MM.1S (cell line): Measurements from ENCODE around the gene KIR2DL3.
"Not testable (repeated sequence)": the region's sequence is repeated elsewhere in the genome, so short reads cannot be mapped to it uniquely, and the experiment has no call there.

Source experiments
- DNase-seq: peaks from one replicate; pipeline ENCODE4 v3.0.0-alpha.2; 2015
- H2AFZ ChIP-seq: fragments of 300-600 bp; sonication (generic); 2 replicates; pipeline ENCODE4 v1.6.0; 2016; ENCODE audit warnings: antibody characterized with exemption, low read length
- H3F3A ChIP-seq: fragments of 300-600 bp; sonication (generic); 2 replicates; pipeline ENCODE4 v1.6.1; 2016; ENCODE audit warnings: mild to moderate bottlenecking, antibody characterized with exemption, low read length, moderate library complexity, mixed read lengths; ENCODE audit not compliant: insufficient read depth
- H3K27ac ChIP-seq: fragments of 300-600 bp; sonication (generic); 2 replicates; pipeline ENCODE4 v1.5.1; 2016; ENCODE audit warnings: mild to moderate bottlenecking, low read length
- H3K27me3 ChIP-seq: fragments of 300-600 bp; sonication (generic); replicated peaks from 2 replicates; pipeline ENCODE4 v1.6.0; 2016; ENCODE audit warnings: low read length; ENCODE audit not compliant: insufficient read depth
- H3K36me3 ChIP-seq: fragments of 300-600 bp; sonication (generic); replicated peaks from 2 replicates; pipeline ENCODE4 v1.6.1; 2016; ENCODE audit warnings: mild to moderate bottlenecking, low read length, mixed read lengths; ENCODE audit not compliant: insufficient read depth
- H3K4me1 ChIP-seq: fragments of 300-600 bp; sonication (generic); 2 replicates; pipeline ENCODE4 v1.6.1; 2016; ENCODE audit warnings: low read length, mixed read lengths
- H3K4me2 ChIP-seq: fragments of 300-600 bp; sonication (generic); 2 replicates; pipeline ENCODE4 v1.6.0; 2016; ENCODE audit warnings: low read depth, low read length
- H3K4me3 ChIP-seq: fragments of 300-600 bp; sonication (generic); 2 replicates; pipeline ENCODE4 v1.5.1; 2016; ENCODE audit warnings: low read length, mixed read lengths
- H3K79me2 ChIP-seq: fragments of 300-600 bp; sonication (generic); 2 replicates; pipeline ENCODE4 v1.6.1; 2016; ENCODE audit warnings: mixed run types, low read length, mixed read lengths
- H3K9ac ChIP-seq: fragments of 300-600 bp; sonication (generic); 2 replicates; pipeline ENCODE4 v1.6.1; 2016; ENCODE audit warnings: low read length, mixed read lengths
- H3K9me2 ChIP-seq: fragments of 300-600 bp; sonication (generic); replicated peaks from 2 replicates; pipeline ENCODE4 v1.6.1; 2016; ENCODE audit warnings: mild to moderate bottlenecking, low read length, mixed read lengths; ENCODE audit not compliant: insufficient read depth
- H3K9me3 ChIP-seq: fragments of 300-600 bp; sonication (generic); replicated peaks from 2 replicates; pipeline ENCODE4 v1.6.1; 2016; ENCODE audit warnings: mild to moderate bottlenecking, low read length, mixed read lengths; ENCODE audit not compliant: insufficient read depth
- H4K20me1 ChIP-seq: fragments of 300-600 bp; sonication (generic); 2 replicates; pipeline ENCODE4 v1.6.1; 2016; ENCODE audit warnings: mild to moderate bottlenecking, low read length, moderate library complexity, mixed read lengths; ENCODE audit not compliant: insufficient read depth
- EZH2 ChIP-seq: fragments of 300-600 bp; sonication (generic); optimal IDR thresholded peaks from 2 replicates; pipeline ENCODE3; 2017; ENCODE audit warnings: low read depth, mild to moderate bottlenecking, antibody characterized with exemption, low read length, mixed read lengths
- EZH2phosphoT487 ChIP-seq: fragments of 300-600 bp; sonication (generic); IDR thresholded peaks from 2 replicates; pipeline ENCODE4 v1.6.1; 2018; ENCODE audit warnings: antibody characterized with exemption, low read length
- TF ChIP-seq, protein P1 (sequence below): fragments of 300-600 bp; sonication (generic); IDR thresholded peaks from 2 replicates; pipeline ENCODE4 v1.5.1; 2016; ENCODE audit warnings: antibody characterized with exemption, low read length, mixed read lengths

Gene KIR2DL3

GRCh38 chr19:54696117-54696548, 42.2 kb upstream of the KIR2DL3 start:
- no peaks in the 10 kb centered on the region for H3K9me3 ChIP-seq
- TF ChIP-seq, protein P1, sequence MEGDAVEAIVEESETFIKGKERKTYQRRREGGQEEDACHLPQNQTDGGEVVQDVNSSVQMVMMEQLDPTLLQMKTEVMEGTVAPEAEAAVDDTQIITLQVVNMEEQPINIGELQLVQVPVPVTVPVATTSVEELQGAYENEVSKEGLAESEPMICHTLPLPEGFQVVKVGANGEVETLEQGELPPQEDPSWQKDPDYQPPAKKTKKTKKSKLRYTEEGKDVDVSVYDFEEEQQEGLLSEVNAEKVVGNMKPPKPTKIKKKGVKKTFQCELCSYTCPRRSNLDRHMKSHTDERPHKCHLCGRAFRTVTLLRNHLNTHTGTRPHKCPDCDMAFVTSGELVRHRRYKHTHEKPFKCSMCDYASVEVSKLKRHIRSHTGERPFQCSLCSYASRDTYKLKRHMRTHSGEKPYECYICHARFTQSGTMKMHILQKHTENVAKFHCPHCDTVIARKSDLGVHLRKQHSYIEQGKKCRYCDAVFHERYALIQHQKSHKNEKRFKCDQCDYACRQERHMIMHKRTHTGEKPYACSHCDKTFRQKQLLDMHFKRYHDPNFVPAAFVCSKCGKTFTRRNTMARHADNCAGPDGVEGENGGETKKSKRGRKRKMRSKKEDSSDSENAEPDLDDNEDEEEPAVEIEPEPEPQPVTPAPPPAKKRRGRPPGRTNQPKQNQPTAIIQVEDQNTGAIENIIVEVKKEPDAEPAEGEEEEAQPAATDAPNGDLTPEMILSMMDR = no peak

DNA sequence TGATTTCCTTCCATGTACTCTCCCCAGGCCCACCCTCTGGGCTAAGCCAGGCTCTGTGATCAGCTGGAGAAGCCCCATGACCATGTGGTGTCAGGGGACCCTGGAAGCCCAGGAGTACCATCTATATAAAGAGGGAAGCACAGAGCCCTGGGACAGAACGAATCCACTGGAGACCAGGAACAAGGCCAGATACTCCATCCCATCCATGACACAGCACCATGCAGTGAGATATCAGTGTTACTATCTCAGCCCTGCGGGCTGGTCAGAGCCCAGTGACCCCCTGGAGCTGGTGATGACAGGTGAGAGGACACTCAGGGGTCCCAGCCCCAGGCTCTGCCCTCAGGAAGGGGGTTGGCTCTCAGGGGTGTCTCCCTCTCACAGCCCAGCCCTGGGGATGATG, 41.5 kb upstream of the KIR2DL3 start:
- Histone ChIP-seq H3K9ac (no peak overlapping the region), H3K4me3 (no peak overlapping the region), H3K27me3 (peaks cover 66% of the 10 kb centered on the region), H3K9me2 (no peaks in the 10 kb centered on the region), H2AFZ (no peak overlapping the region), H3F3A (no peaks in the 10 kb centered on the region), H3K27ac (no peak overlapping the region), H3K36me3 (no peaks in the 10 kb centered on the region), H3K4me1 (peaks cover 5% of the 10 kb centered on the region; the same call in 1 of the 2 replicates), H3K9me3 (no peaks in the 10 kb centered on the region), H3K4me2 (no peak overlapping the region), H4K20me1 (no peaks in the 10 kb centered on the region), H3K79me2 (no peaks in the 10 kb centered on the region)
- DNase-seq = no peak
- TF ChIP-seq, protein P1 = no peak
- TF ChIP-seq EZH2phosphoT487 = no peak
- no peak for TF ChIP-seq EZH2

More at GRCh38 chr19:54696117-54696548, 42.2 kb upstream of the KIR2DL3 start:
- H3K4me1 ChIP-seq = peaks cover 5% of the 10 kb centered on the region; the same call in 1 of the 2 replicates
- no peaks in the 10 kb centered on the region for H3K9me2 ChIP-seq
- no peaks in the 10 kb centered on the region for H3F3A ChIP-seq
- H3K4me2 ChIP-seq = no peak overlapping the region
- H3K36me3 ChIP-seq = no peaks in the 10 kb centered on the region
- H3K27ac ChIP-seq = no peak overlapping the region
- DNase-seq = no peak
- H3K9ac ChIP-seq = no peak overlapping the region
- H2AFZ ChIP-seq = no peak overlapping the region
- H3K4me3 ChIP-seq = no peak overlapping the region
- H4K20me1 ChIP-seq = no peaks in the 10 kb centered on the region
- peaks cover 64% of the 10 kb centered on the region for H3K27me3 ChIP-seq
- no peaks in the 10 kb centered on the region for H3K79me2 ChIP-seq

DNA sequence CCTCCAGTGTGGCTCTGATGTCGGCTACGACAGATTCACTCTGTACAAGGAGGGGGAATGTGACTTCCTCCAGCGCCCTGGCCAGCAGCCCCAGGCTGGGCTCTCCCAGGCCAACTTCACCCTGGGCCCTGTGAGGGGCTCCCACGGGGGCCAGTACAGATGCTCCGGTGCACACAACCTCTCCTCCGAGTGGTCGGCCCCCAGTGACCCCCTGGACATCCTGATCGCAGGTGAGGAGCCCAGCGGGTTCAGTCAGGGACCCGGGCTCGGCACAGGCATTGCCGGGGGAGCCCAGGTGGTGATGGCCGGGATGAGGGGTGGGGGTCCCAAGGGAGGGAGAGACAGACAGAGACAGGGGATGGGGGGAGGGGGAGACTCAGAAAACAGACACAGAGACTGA, 40.6 kb upstream of the KIR2DL3 start:
- not testable (repeated sequence) for H3K4me1 ChIP-seq, H3K9ac ChIP-seq, H3K9me2 ChIP-seq, H3F3A ChIP-seq, H3K27ac ChIP-seq, H3K4me3 ChIP-seq, H3K36me3 ChIP-seq, H4K20me1 ChIP-seq, H3K9me3 ChIP-seq, H3K79me2 ChIP-seq, DNase-seq, H2AFZ ChIP-seq, H3K4me2 ChIP-seq
- H3K27me3 ChIP-seq = peaks cover 64% of the 10 kb centered on the region

DNA sequence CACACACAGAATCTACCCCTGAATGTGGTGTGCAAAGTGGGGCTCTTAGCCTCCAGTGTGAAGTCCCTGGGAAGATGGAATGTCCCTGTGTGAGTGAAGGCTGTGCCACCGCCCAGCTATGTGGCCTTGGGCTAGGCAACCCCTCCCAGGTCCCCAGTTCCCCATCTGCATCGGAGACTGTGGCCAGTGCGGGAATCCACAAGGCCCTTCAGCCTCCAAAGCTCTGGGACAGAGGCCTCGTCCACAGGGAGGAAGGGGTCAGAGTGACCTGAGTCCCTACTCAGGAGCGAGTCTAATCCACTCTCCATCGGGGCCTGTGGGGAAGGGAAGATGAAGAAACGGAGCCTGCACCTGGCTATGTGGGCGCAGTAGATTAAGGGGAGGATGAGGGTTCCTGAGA, 33.4 kb upstream of the KIR2DL3 start:
- no peaks in the 10 kb centered on the region for H3F3A ChIP-seq
- no peaks in the 10 kb centered on the region for H3K9me2 ChIP-seq
- no peak overlapping the region for H3K4me3 ChIP-seq
- H2AFZ ChIP-seq = no peak overlapping the region
- no peaks in the 10 kb centered on the region for H3K36me3 ChIP-seq
- no peak for DNase-seq
- H3K4me2 ChIP-seq = no peak overlapping the region
- no peak overlapping the region for H3K9ac ChIP-seq
- H3K27ac ChIP-seq = no peak overlapping the region
- H4K20me1 ChIP-seq = no peaks in the 10 kb centered on the region
- H3K27me3 ChIP-seq = peaks cover 50% of the 10 kb centered on the region
- TF ChIP-seq, protein P1 = no peak
- no peak for TF ChIP-seq EZH2
- no peak for TF ChIP-seq EZH2phosphoT487
- H3K9me3 ChIP-seq = no peaks in the 10 kb centered on the region
- peaks cover 12% of the 10 kb centered on the region for H3K4me1 ChIP-seq
- no peaks in the 10 kb centered on the region for H3K79me2 ChIP-seq
